Activated CD4-positive, CD25-positive, alpha-beta regulatory T cell treated with anti-CD3 and anti-CD28 coated beads, Interleukin-2, amount 50 U/mL, for 72 hours (primary cell): Measurements from ENCODE around the gene ASRGL1.
A peak's percentile ranks its signal among the peaks of the same experiment; 100 is the strongest.

Experiments
- DNase-seq: peaks from one replicate; pipeline ENCODE4 v3.0.0; 2021

ASRGL1 gene

GRCh38 chr11:62394825-62395538 is 57.7 kb downstream of the ASRGL1 start:
- no peak for DNase-seq

GRCh38 chr11:62395885-62396551 is 58.8 kb downstream of the ASRGL1 start:
- no peak for DNase-seq

GRCh38 chr11:62398011-62398994 is 61.1 kb downstream of the ASRGL1 start:
- no peak for DNase-seq

- DNase-seq = no peak
Observed at GRCh38 chr11:62399172-62399877, 62.1 kb downstream of the ASRGL1 start.

GRCh38 chr11:62399878-62400266 is 62.6 kb downstream of the ASRGL1 start:
- DNase-seq = no peak

GRCh38 chr11:62400281-62400680 is 63.0 kb downstream of the ASRGL1 start:
- DNase-seq = no peak

- no peak for DNase-seq
Observed at GRCh38 chr11:62400760-62401159, 63.5 kb downstream of the ASRGL1 start.

GRCh38 chr11:62401356-62401755 is 64.1 kb downstream of the ASRGL1 start:
- DNase-seq = no peak

- DNase-seq = no peak
Observed at GRCh38 chr11:62401811-62402210, 64.6 kb downstream of the ASRGL1 start.

GRCh38 chr11:62402226-62402959 is 65.1 kb downstream of the ASRGL1 start:
- peak; percentile 64 for DNase-seq

- no peak for DNase-seq
Observed at GRCh38 chr11:62402960-62403730, 65.9 kb downstream of the ASRGL1 start.

- no peak for DNase-seq
Observed at GRCh38 chr11:62404435-62404834, 67.2 kb downstream of the ASRGL1 start.

GRCh38 chr11:62404901-62405300 is 67.7 kb downstream of the ASRGL1 start:
- no peak for DNase-seq

- no peak for DNase-seq
Observed at GRCh38 chr11:62406034-62406433, 68.8 kb downstream of the ASRGL1 start.

- DNase-seq = no peak
Observed at GRCh38 chr11:62409831-62410230, 72.6 kb downstream of the ASRGL1 start.

- DNase-seq = no peak
Observed at GRCh38 chr11:62410972-62411371, 73.7 kb downstream of the ASRGL1 start.

- no peak for DNase-seq
Observed at GRCh38 chr11:62411524-62411923, 74.3 kb downstream of the ASRGL1 start.

- DNase-seq = no peak
Observed at GRCh38 chr11:62413060-62413696, 75.9 kb downstream of the ASRGL1 start.

GRCh38 chr11:62416596-62416995 is 79.3 kb downstream of the ASRGL1 start:
- DNase-seq = no peak

GRCh38 chr11:62418136-62418535 is 80.9 kb downstream of the ASRGL1 start:
- no peak for DNase-seq

- no peak for DNase-seq
Observed at GRCh38 chr11:62418733-62419132, 81.5 kb downstream of the ASRGL1 start, which contains the start of gene SCGB1A1. TSS of gene SCGB1A1 (plus strand) at chr11:62419033. CDS start at chr11:62419096, 63 bp downstream.
